Esophagus muscularis mucosa (tissue), 3 donors: ENCODE results near the gene CD28.

Experiments used
- CTCF ChIP-seq, 3 experiments: fragments of 200-600 bp in 2 of 3; fragments of 450-650 bp in 1 of 3; sonication (generic) in 2 of 3; IDR thresholded peaks; one replicate each; pipeline ENCODE4 v1.5.1; 2017 to 2019; ENCODE audit warnings: antibody characterized with exemption in 3 of 3, mild to moderate bottlenecking in 2 of 3, moderate library complexity in 1 of 3
- EP300 ChIP-seq: sonication (generic); formaldehyde crosslinking; IDR thresholded peaks from one replicate; pipeline ENCODE4 v1.6.1; 2017; ENCODE audit warnings: antibody characterized with exemption

- TF ChIP-seq CTCF (IDR thresholded peaks at IDR 0.05) (no peak), EP300 (no peak)
Measured at GRCh38 chr2:203709416-203710040, 3.1 kb downstream of the CD28 start.
